GM19455 (cell line): Measurements from ENCODE around the gene AKAP11.

ENCODE experiments used
- ATAC-seq: cut with Tn5 transposase; IDR thresholded peaks from one replicate; pipeline ENCODE4 v1.9.1; 2021; ENCODE audit not compliant: unreplicated experiment

AKAP11 gene

GRCh38 chr13:42274386-42275097 is 2.6 kb downstream of the AKAP11 start:
- no peak for ATAC-seq

GRCh38 chr13:42275098-42275471 is 3.1 kb downstream of the AKAP11 start:
- peak; percentile 25 for ATAC-seq

- no peak for ATAC-seq
Observed at GRCh38 chr13:42275506-42275905, 3.6 kb downstream of the AKAP11 start.

- no peak for ATAC-seq
Observed at GRCh38 chr13:42276683-42277082, 4.7 kb downstream of the AKAP11 start.

- no peak for ATAC-seq
Observed at GRCh38 chr13:42277618-42278276, 5.8 kb downstream of the AKAP11 start.

- ATAC-seq = no peak
Observed at GRCh38 chr13:42279080-42279479, 7.1 kb downstream of the AKAP11 start.

GRCh38 chr13:42279986-42280385 is 8.0 kb downstream of the AKAP11 start:
- no peak for ATAC-seq

GRCh38 chr13:42280537-42280936 is 8.6 kb downstream of the AKAP11 start:
- no peak for ATAC-seq

GRCh38 chr13:42283574-42283973 is 11.6 kb downstream of the AKAP11 start:
- ATAC-seq = no peak

- no peak for ATAC-seq
Observed at GRCh38 chr13:42284068-42284467, 12.1 kb downstream of the AKAP11 start.

- no peak for ATAC-seq
Observed at GRCh38 chr13:42298392-42298791, 26.4 kb downstream of the AKAP11 start.

- ATAC-seq = no peak
Observed at GRCh38 chr13:42305503-42305902, 33.6 kb downstream of the AKAP11 start.

- ATAC-seq = no peak
Observed at GRCh38 chr13:42307461-42307860, 35.5 kb downstream of the AKAP11 start.

- no peak for ATAC-seq
Observed at GRCh38 chr13:42312817-42313431, 41.0 kb downstream of the AKAP11 start.

GRCh38 chr13:42318570-42318969 is 46.6 kb downstream of the AKAP11 start:
- no peak for ATAC-seq

- ATAC-seq = no peak
Observed at GRCh38 chr13:42320375-42320787, 48.4 kb downstream of the AKAP11 start.

- ATAC-seq = no peak
Observed at GRCh38 chr13:42322806-42323205, 50.9 kb downstream of the AKAP11 start.

- ATAC-seq = no peak
Observed at GRCh38 chr13:42324704-42325103, 52.8 kb downstream of the AKAP11 start.

GRCh38 chr13:42327725-42328124 is 55.8 kb downstream of the AKAP11 start:
- ATAC-seq = no peak

- ATAC-seq = no peak
Observed at GRCh38 chr13:42328672-42329071, 56.7 kb downstream of the AKAP11 start.

GRCh38 chr13:42329239-42329638 is 57.3 kb downstream of the AKAP11 start:
- ATAC-seq = no peak

- ATAC-seq = no peak
Observed at GRCh38 chr13:42331009-42331408, 59.1 kb downstream of the AKAP11 start.
